ENCODE data around the gene SERPINB10.

- TF ChIP-seq EZH2 (IDR thresholded peaks at IDR 0.05; ENCODE audit: low read depth, low read length, severe bottlenecking) (no peak), YY1 (IDR thresholded peaks at IDR 0.05; ENCODE audit: low read depth, low read length) (no peak), SIN3A (conservative IDR thresholded peaks at IDR 0.05 in 1 of 2, IDR thresholded peaks at IDR 0.05 in 1 of 2; ENCODE audit: low read depth in 1 of 2, low read length in 2 of 2) (no peak), RBBP5 (IDR thresholded peaks at IDR 0.05; ENCODE audit: borderline replicate concordance, low read depth, low read length) (no peak)
These were observed 38.4 kb upstream of the SERPINB10 start for GRCh38 chr18:63869374-63869773.

All from H1 (cell line).